HG02678 (cell line): ENCODE data around the gene UBE2E2.

ENCODE experiments used
- ATAC-seq: cut with Tn5 transposase; IDR thresholded peaks from one replicate; pipeline ENCODE4 v1.9.1; 2021; ENCODE audit warnings: mild to moderate bottlenecking, moderate library complexity; ENCODE audit not compliant: unreplicated experiment

Gene UBE2E2

GRCh38 chr3:23239211-23240068 lies 36.3 kb downstream of the UBE2E2 start:
- no peak for ATAC-seq

GRCh38 chr3:23240171-23240785 lies 37.2 kb downstream of the UBE2E2 start:
- no peak for ATAC-seq

GRCh38 chr3:23241256-23241655 lies 38.1 kb downstream of the UBE2E2 start:
- ATAC-seq: no peak

- ATAC-seq: no peak
Measured at GRCh38 chr3:23242106-23242505, 39.0 kb downstream of the UBE2E2 start.

- ATAC-seq: no peak
Measured at GRCh38 chr3:23244324-23245041, 41.4 kb downstream of the UBE2E2 start.

- ATAC-seq: no peak
Measured at GRCh38 chr3:23246651-23247050, 43.5 kb downstream of the UBE2E2 start.

GRCh38 chr3:23248594-23249131 lies 45.5 kb downstream of the UBE2E2 start:
- ATAC-seq: no peak

- no peak for ATAC-seq
Measured at GRCh38 chr3:23249961-23250360, 46.8 kb downstream of the UBE2E2 start.

GRCh38 chr3:23252122-23252521 lies 49.0 kb downstream of the UBE2E2 start:
- ATAC-seq: no peak

- peak; percentile 79 for ATAC-seq
Measured at GRCh38 chr3:23253214-23253613, 50.1 kb downstream of the UBE2E2 start.

GRCh38 chr3:23254282-23254681 lies 51.2 kb downstream of the UBE2E2 start:
- no peak for ATAC-seq

GRCh38 chr3:23254835-23255234 lies 51.7 kb downstream of the UBE2E2 start:
- no peak for ATAC-seq

- ATAC-seq: no peak
Measured at GRCh38 chr3:23256741-23257435, 53.8 kb downstream of the UBE2E2 start.

GRCh38 chr3:23258110-23258509 lies 55.0 kb downstream of the UBE2E2 start:
- ATAC-seq: no peak

- no peak for ATAC-seq
Measured at GRCh38 chr3:23259515-23259914, 56.4 kb downstream of the UBE2E2 start.

- no peak for ATAC-seq
Measured at GRCh38 chr3:23262766-23263165, 59.6 kb downstream of the UBE2E2 start.

GRCh38 chr3:23263796-23264195 lies 60.7 kb downstream of the UBE2E2 start:
- ATAC-seq: no peak

GRCh38 chr3:23264413-23264812 lies 61.3 kb downstream of the UBE2E2 start:
- ATAC-seq: no peak

GRCh38 chr3:23270423-23270822 lies 67.3 kb downstream of the UBE2E2 start:
- no peak for ATAC-seq

GRCh38 chr3:23271876-23272741 lies 69.0 kb downstream of the UBE2E2 start:
- ATAC-seq: no peak
